Esophagus squamous epithelium (tissue), 4 donors: ENCODE data around the gene COX4I1.

Experiments
- CTCF ChIP-seq, 6 experiments: fragments of 450-650 bp in 4 of 6; fragments of 200-600 bp in 2 of 6; sonication (generic) in 2 of 6; IDR thresholded peaks; one replicate each; pipeline ENCODE4 v1.5.1; 2016 to 2019; ENCODE audit warnings: antibody characterized with exemption in 6 of 6, mild to moderate bottlenecking in 4 of 6, moderate library complexity in 4 of 6
- POLR2A ChIP-seq, 4 donors: fragments of 450-650 bp; IDR thresholded peaks; one replicate each; pipeline ENCODE4 v1.6.1; 2017; ENCODE audit warnings: antibody characterized with exemption in 4 of 4, mild to moderate bottlenecking in 4 of 4, moderate library complexity in 3 of 4

GRCh38 chr16:85765211-85765610, 34.3 kb upstream of the COX4I1 start:
- TF ChIP-seq CTCF (IDR thresholded peaks at IDR 0.05) (no peak), POLR2A (IDR thresholded peaks at IDR 0.05) (no peak)
